PC-9 (cell line): Measurements from ENCODE around the gene R3HCC1L. TPM values are rescaled to one million over a fixed set of nuclear protein-coding genes. Genes with fewer than 3 reads are reported as not detected.

ENCODE experiments used
- BruUV-seq: library from RNA; stranded (reverse); fragments of 400-500 nt; replicated peaks from 2 replicates; lab custom pipeline; 2021; lab: Mats Ljungman, UMichigan
- CTCF ChIA-PET: fragments of 300-600 bp; sonication (Branson Sonifier 250); formaldehyde crosslinking; loops from one replicate; lab custom pipeline; 2022; ENCODE audit warnings: antibody characterized with exemption; lab: Charles Lee
- POLR2A ChIA-PET: fragments of 300-600 bp; sonication (Branson Sonifier 250); formaldehyde crosslinking; loops from one replicate; lab custom pipeline; 2022; ENCODE audit warnings: antibody characterized with exemption; ENCODE audit not compliant: unreplicated experiment; lab: Charles Lee
- DNase-seq, 2 experiments: peaks; one replicate each; pipeline versions ENCODE4 v3.0.0 to v3.0.0-alpha.2; 2015 to 2022; ENCODE audit warnings: mixed read lengths in 1 of 2
- H2AFZ ChIP-seq: fragments of 200-600 bp; sonication (generic); 2 replicates; pipeline ENCODE4 v1.8.1; 2017; ENCODE audit warnings: antibody characterized with exemption
- H3F3A ChIP-seq: fragments of 200-600 bp; sonication (generic); 2 replicates; pipeline ENCODE4 v1.8.1; 2017; ENCODE audit warnings: antibody characterized with exemption, mild to moderate bottlenecking, low read depth; ENCODE audit not compliant: insufficient read depth
- H3K27ac ChIP-seq: fragments of 200-600 bp; sonication (generic); 2 replicates; pipeline ENCODE4 v1.6.1; 2016; ENCODE audit warnings: mixed run types
- H3K27me3 ChIP-seq: fragments of 200-600 bp; sonication (generic); 2 replicates; pipeline ENCODE4 v1.6.1; 2016; ENCODE audit warnings: low read depth, mixed run types; ENCODE audit not compliant: insufficient read depth
- H3K36me3 ChIP-seq: fragments of 200-600 bp; sonication (generic); 2 replicates; pipeline ENCODE4 v1.6.1; 2016; ENCODE audit warnings: low read depth, mixed run types
- H3K4me1 ChIP-seq: fragments of 200-600 bp; sonication (generic); replicated peaks from 2 replicates; pipeline ENCODE4 v1.6.1; 2016; ENCODE audit warnings: mixed run types; ENCODE audit not compliant: insufficient read depth
- H3K4me2 ChIP-seq: fragments of 200-600 bp; sonication (generic); 2 replicates; pipeline ENCODE4 v1.6.1; 2017; ENCODE audit warnings: mixed run types
- H3K4me3 ChIP-seq: fragments of 200-600 bp; sonication (generic); 2 replicates; pipeline ENCODE4 v1.6.1; 2016; ENCODE audit warnings: mixed run types
- H3K79me2 ChIP-seq: fragments of 200-600 bp; sonication (generic); 2 replicates; pipeline ENCODE4 v1.6.1; 2017; ENCODE audit warnings: low read depth, mixed run types
- H3K9me2 ChIP-seq: fragments of 200-600 bp; sonication (generic); 2 replicates; pipeline ENCODE4 v1.8.1; 2017; ENCODE audit warnings: mild to moderate bottlenecking; ENCODE audit not compliant: insufficient read depth
- H3K9me3 ChIP-seq: fragments of 200-600 bp; sonication (generic); 2 replicates; pipeline ENCODE4 v1.8.1; 2016; ENCODE audit warnings: low read depth; ENCODE audit not compliant: insufficient read depth
- H4K20me1 ChIP-seq: fragments of 200-600 bp; sonication (generic); 2 replicates; pipeline ENCODE4 v1.8.1; 2017; ENCODE audit not compliant: insufficient read depth
- EZH2 ChIP-seq: fragments of 200-600 bp; sonication (generic); IDR thresholded peaks from 2 replicates; pipeline ENCODE4 v1.8.0; 2017; ENCODE audit warnings: antibody characterized with exemption, low read depth
- intact Hi-C: fragments of 100-400 bp; cut with micrococcal nuclease; formaldehyde crosslinking; loops from one replicate; pipeline ENCODE4 v1.10.0; 2022; ENCODE audit not compliant: unreplicated experiment
- total RNA-seq: library from RNA; stranded (reverse); gene quantifications from 2 replicates; pipeline ENCODE4 v1.2.3, GENCODE V29; 2021
- TF ChIP-seq, protein P1 (sequence below): fragments of 200-600 bp; sonication (generic); conservative IDR thresholded peaks from 2 replicates; pipeline ENCODE4 v1.6.1; 2017; ENCODE audit warnings: mixed run types, antibody characterized with exemption, mild to moderate bottlenecking, moderate library complexity

R3HCC1L gene
- total RNA-seq, 1 experiment from 2014 or later: 7.0 TPM

GRCh38 chr10:98208925-98209324, 74.5 kb downstream of the R3HCC1L start:
- POLR2A ChIA-PET: no interaction called here
- intact Hi-C loops: no loop called here
- no peaks in the 10 kb centered on the region for H3F3A ChIP-seq
- no peak overlapping the region for H2AFZ ChIP-seq
- H3K36me3 ChIP-seq: no peaks in the 10 kb centered on the region
- H3K9me2 ChIP-seq: no peaks in the 10 kb centered on the region
- CTCF ChIA-PET: no interaction called here
- no peaks in the 10 kb centered on the region for H3K9me3 ChIP-seq
- BruUV-seq: no TSS peak
- peaks cover 11% of the 10 kb centered on the region; the same call in 1 of the 2 replicates for H3K4me1 ChIP-seq
- TF ChIP-seq, protein P1, sequence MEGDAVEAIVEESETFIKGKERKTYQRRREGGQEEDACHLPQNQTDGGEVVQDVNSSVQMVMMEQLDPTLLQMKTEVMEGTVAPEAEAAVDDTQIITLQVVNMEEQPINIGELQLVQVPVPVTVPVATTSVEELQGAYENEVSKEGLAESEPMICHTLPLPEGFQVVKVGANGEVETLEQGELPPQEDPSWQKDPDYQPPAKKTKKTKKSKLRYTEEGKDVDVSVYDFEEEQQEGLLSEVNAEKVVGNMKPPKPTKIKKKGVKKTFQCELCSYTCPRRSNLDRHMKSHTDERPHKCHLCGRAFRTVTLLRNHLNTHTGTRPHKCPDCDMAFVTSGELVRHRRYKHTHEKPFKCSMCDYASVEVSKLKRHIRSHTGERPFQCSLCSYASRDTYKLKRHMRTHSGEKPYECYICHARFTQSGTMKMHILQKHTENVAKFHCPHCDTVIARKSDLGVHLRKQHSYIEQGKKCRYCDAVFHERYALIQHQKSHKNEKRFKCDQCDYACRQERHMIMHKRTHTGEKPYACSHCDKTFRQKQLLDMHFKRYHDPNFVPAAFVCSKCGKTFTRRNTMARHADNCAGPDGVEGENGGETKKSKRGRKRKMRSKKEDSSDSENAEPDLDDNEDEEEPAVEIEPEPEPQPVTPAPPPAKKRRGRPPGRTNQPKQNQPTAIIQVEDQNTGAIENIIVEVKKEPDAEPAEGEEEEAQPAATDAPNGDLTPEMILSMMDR: no peak
- no peak for TF ChIP-seq EZH2
- no peak overlapping the region for H3K27ac ChIP-seq
- no peaks in the 10 kb centered on the region for H3K79me2 ChIP-seq
- no peak for DNase-seq
- H4K20me1 ChIP-seq: no peaks in the 10 kb centered on the region
- no peak overlapping the region for H3K4me2 ChIP-seq
- H3K4me3 ChIP-seq: no peak overlapping the region
- no peaks in the 10 kb centered on the region for H3K27me3 ChIP-seq

DNA sequence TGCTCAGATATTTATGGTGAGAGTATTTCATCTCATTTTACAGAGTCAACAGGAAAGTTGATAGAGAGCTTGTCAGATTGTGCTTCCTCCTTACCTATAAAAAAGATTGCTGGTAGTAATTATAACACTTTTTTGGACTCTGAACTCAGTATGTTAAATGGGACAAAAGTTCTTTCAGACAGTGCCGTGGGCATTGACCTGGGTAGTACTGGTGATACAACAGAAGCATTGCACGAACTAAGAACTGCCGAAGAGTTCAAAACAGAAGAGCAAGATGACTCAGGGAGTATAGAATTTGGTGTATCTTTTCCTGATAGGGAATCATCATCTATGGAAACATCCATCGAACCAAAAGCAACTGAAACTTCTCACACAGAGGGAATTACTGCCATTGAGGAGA, 75.0 kb downstream of the R3HCC1L start:
- Histone ChIP-seq H3K79me2 (no peaks in the 10 kb centered on the region), H3K4me3 (no peak overlapping the region), H4K20me1 (no peaks in the 10 kb centered on the region), H3K9me3 (no peaks in the 10 kb centered on the region), H3K36me3 (no peaks in the 10 kb centered on the region), H2AFZ (no peak overlapping the region), H3F3A (no peaks in the 10 kb centered on the region), H3K4me2 (no peak overlapping the region), H3K27me3 (no peaks in the 10 kb centered on the region), H3K9me2 (no peaks in the 10 kb centered on the region), H3K27ac (no peak overlapping the region), H3K4me1 (peaks cover 11% of the 10 kb centered on the region; the same call in 1 of the 2 replicates)
- intact Hi-C loops: no loop called here
- DNase-seq: no peak
- TF ChIP-seq, protein P1: no peak
- no peak for TF ChIP-seq EZH2
- ChIA-PET CTCF (no interaction called here), POLR2A (no interaction called here)
- BruUV-seq: no TSS peak

- Histone ChIP-seq H3F3A (no peaks in the 10 kb centered on the region), H3K4me1 (peaks cover 11% of the 10 kb centered on the region; the same call in 1 of the 2 replicates), H3K4me3 (no peak overlapping the region), H3K36me3 (no peaks in the 10 kb centered on the region), H3K27me3 (no peaks in the 10 kb centered on the region), H3K4me2 (0 out of 2 replicates have a peak overlapping the region, but pooled peaks have one; percentile 26), H3K9me3 (no peaks in the 10 kb centered on the region), H3K79me2 (no peaks in the 10 kb centered on the region), H2AFZ (no peak overlapping the region), H3K27ac (no peak overlapping the region), H3K9me2 (no peaks in the 10 kb centered on the region), H4K20me1 (no peaks in the 10 kb centered on the region)
- no TSS peak for BruUV-seq
- peak in 1 of 2 experiments; percentile 82 for DNase-seq
- POLR2A ChIA-PET: no interaction called here
- TF ChIP-seq EZH2: no peak
- TF ChIP-seq, protein P1: no peak
- CTCF ChIA-PET: no interaction called here
- intact Hi-C loops: no loop called here
These were observed 77.7 kb downstream of the R3HCC1L start for GRCh38 chr10:98212196-98212595.
